ENCODE data around the gene MRPL16.

Gene MRPL16

DNA sequence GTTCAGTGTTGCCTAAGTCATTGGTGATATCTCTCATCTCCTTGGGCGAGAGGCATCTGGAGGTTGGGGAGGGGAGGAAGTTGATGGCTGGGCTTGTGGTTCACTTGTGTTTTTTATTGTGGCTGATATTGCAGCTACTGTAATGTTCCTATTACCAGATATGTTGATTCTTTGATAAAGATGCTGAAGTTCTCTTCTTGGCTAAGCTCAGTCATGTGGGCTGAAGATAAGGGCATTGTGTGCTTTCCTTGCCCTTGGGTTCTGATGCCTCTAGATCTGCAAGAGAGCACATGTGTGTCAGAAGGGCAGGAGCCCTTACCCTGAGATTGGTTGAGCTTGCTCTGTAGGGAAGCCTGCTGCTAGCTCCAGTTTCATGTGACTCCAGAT, 43.4 kb downstream of the MRPL16 start:
- no peaks in the 10 kb centered on the region for H3K9me3 Mint-ChIP-seq

GRCh38 chr11:59766542-59767224, 43.9 kb downstream of the MRPL16 start:
- Mint-ChIP-seq H3K9me3 (no peaks in the 10 kb centered on the region), H3K4me1 (peaks cover 14% of the 10 kb centered on the region), H3K27ac (no peak overlapping the region), H3K36me3 (peaks cover 2% of the 10 kb centered on the region), H3K27me3 (no peaks in the 10 kb centered on the region), H3K4me3 (no peak overlapping the region)

More for the DNA sequence above, 43.4 kb downstream of the MRPL16 start:
- no peaks in the 10 kb centered on the region for H3K27me3 Mint-ChIP-seq
- H3K36me3 Mint-ChIP-seq: peaks cover 2% of the 10 kb centered on the region
- no peak overlapping the region for H3K27ac Mint-ChIP-seq
- H3K4me1 Mint-ChIP-seq: peaks cover 19% of the 10 kb centered on the region
- H3K4me3 Mint-ChIP-seq: no peak overlapping the region

DNA sequence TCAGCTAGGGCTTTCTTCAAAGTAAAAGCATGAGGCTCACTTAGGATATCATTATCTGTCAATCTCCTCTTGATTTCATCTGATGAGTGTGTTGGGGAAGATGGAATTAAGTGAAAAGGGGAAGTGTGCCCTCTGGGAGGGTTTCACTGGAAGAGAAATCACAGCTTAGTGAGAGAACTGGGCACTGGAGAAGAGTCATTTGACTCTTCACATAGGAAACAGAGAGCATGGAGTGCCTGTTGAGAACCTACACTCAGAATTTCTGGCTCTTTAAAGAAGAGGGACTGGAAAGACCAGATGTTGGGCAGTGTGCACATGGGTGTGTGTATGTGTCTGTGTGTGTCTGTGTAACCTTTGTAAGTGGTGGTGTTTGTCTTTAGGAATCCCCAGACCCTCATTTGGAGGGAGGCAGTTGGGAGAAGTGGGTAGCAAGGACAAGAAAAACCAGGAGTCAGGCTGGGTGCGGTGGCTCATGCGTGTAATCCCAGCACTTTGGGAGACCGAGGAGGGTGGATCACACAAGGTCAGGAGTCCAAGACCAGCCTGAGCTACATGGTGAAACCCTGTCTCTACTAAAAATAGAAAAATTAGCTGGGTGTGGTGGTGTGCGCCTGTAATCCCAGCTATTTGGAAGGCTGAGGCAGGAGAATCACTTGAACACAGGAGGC, 45.4 kb downstream of the MRPL16 start:
- peaks cover 2% of the 10 kb centered on the region for H3K36me3 Mint-ChIP-seq
- no peaks in the 10 kb centered on the region for H3K9me3 Mint-ChIP-seq
- H3K27ac Mint-ChIP-seq: no peak overlapping the region
- H3K27me3 Mint-ChIP-seq: no peaks in the 10 kb centered on the region
- H3K4me3 Mint-ChIP-seq: no peak overlapping the region
- H3K4me1 Mint-ChIP-seq: peaks cover 6% of the 10 kb centered on the region

- H3K4me1 Mint-ChIP-seq: peaks cover 7% of the 10 kb centered on the region
- peaks cover 2% of the 10 kb centered on the region for H3K36me3 Mint-ChIP-seq
- H3K27ac Mint-ChIP-seq: no peak overlapping the region
- H3K9me3 Mint-ChIP-seq: no peaks in the 10 kb centered on the region
- H3K4me3 Mint-ChIP-seq: no peak overlapping the region
- no peaks in the 10 kb centered on the region for H3K27me3 Mint-ChIP-seq
Measured at GRCh38 chr11:59761993-59762392, 48.6 kb downstream of the MRPL16 start.

DNA sequence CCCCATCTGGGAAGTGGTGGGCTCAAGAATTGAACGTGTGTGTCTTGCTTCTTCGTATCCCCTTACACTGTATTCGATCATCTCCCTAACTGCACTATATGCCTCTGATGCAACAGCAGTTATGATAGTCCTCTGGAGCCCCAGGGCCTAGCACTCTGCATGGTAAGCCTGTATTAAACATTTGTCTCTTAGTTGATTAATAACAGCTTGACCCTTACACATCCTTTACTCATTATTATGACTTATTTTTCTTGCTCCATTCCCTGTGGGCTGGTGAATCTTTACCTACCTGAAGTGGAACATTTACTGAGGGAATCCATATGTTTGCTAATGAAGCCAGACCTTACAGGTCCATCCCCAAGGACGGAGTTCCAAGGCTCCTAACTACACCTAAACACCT, 49.8 kb downstream of the MRPL16 start:
- no peaks in the 10 kb centered on the region for H3K9me3 Mint-ChIP-seq
- peaks cover 2% of the 10 kb centered on the region for H3K36me3 Mint-ChIP-seq
- H3K4me3 Mint-ChIP-seq: no peak overlapping the region
- no peak overlapping the region for H3K27ac Mint-ChIP-seq
- no peaks in the 10 kb centered on the region for H3K27me3 Mint-ChIP-seq
- peaks cover 19% of the 10 kb centered on the region for H3K4me1 Mint-ChIP-seq

DNA sequence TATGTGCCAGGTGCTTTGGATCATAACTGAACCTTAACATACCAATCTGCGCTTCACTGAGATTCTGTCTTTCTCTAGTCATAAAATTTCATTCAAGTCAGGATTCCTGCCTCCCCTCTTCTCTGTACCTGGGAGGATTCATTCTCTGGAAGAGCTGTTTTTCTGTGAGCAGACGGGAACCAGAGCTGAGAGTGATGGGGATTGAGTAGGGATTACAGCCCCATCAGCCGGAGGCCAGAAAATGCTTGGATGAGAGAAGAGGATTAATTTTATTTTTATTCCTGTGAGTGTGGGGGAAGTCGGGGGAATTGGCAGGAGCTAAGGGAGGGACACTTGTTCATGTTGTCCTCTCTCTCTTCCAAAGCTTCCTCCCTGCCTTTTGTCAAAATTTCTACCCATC, 50.7 kb downstream of the MRPL16 start:
- Mint-ChIP-seq H3K36me3 (peaks cover 2% of the 10 kb centered on the region), H3K4me3 (no peak overlapping the region), H3K27ac (no peak overlapping the region), H3K9me3 (no peaks in the 10 kb centered on the region), H3K4me1 (peaks cover 16% of the 10 kb centered on the region), H3K27me3 (no peaks in the 10 kb centered on the region)

DNA sequence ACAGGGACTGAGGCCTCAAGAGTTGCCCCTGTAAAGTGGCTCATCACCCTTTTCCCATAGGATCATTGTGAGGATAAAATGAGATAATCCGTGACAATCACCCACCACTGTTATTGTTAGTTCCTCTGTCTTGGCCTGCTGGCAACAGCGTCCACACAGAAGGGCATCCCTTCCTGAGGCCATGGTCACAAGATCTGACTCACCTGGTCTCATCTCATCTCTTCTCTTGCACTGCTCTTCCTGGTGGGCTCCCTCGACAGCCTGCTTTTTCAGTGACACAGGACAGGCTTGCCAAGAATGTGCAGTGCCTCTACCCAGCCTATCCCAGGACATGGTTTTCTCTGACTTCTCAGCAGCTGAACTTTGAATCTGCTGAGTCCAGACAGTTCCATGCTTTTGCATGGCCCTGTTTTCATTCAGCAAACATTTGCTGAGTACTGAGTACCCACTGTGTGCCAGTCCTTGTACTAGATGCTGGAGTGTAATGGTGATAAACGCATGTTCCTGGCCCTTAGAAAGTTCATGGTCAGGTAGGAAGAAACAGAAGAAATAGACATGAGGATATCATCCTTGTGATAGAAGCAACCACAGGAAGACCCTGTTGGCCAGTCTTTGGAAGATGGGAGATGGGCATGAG, 52.1 kb downstream of the MRPL16 start:
- no peaks in the 10 kb centered on the region for H3K9me3 Mint-ChIP-seq
- no peaks in the 10 kb centered on the region for H3K27me3 Mint-ChIP-seq
- H3K27ac Mint-ChIP-seq: no peak overlapping the region
- peaks cover 24% of the 10 kb centered on the region for H3K4me1 Mint-ChIP-seq
- H3K36me3 Mint-ChIP-seq: peaks cover 2% of the 10 kb centered on the region
- H3K4me3 Mint-ChIP-seq: no peak overlapping the region

- Mint-ChIP-seq H3K27ac (no peak overlapping the region), H3K9me3 (no peaks in the 10 kb centered on the region), H3K36me3 (no peaks in the 10 kb centered on the region), H3K4me3 (peak overlapping the region; percentile 84), H3K27me3 (no peaks in the 10 kb centered on the region), H3K4me1 (peaks cover 24% of the 10 kb centered on the region)
Measured at GRCh38 chr11:59756845-59757244, 53.7 kb downstream of the MRPL16 start.

GRCh38 chr11:59756558-59756840, 54.1 kb downstream of the MRPL16 start:
- Mint-ChIP-seq H3K4me3 (peak overlapping the region; percentile 84), H3K36me3 (no peaks in the 10 kb centered on the region), H3K27ac (no peak overlapping the region), H3K4me1 (peaks cover 24% of the 10 kb centered on the region), H3K9me3 (no peaks in the 10 kb centered on the region), H3K27me3 (no peaks in the 10 kb centered on the region)

All from activated naive CD4-positive, alpha-beta T cell treated with anti-CD3 and anti-CD28 coated beads, Interleukin-2, amount 50 U/mL, for 24 hours (primary cell).